MG63 (cell line): Measurements from ENCODE around the gene RPL22. TPM values are rescaled to one million over a fixed set of nuclear protein-coding genes. Genes with fewer than 3 reads are reported as not detected.
A peak's percentile ranks its signal among the peaks of the same experiment; 100 is the strongest.

Experiments
- DNase-seq: peaks from one replicate; pipeline ENCODE4 v3.0.0-alpha.2; 2020
- H3K27me3 ChIP-seq: fragments of 250-450 bp; sonication (Bioruptor Pico); 2 replicates; pipeline ENCODE4 v1.5.1; 2020; ENCODE audit warnings: mild to moderate bottlenecking, moderate library complexity
- H3K36me3 ChIP-seq: fragments of 250-450 bp; sonication (Bioruptor Pico); 2 replicates; pipeline ENCODE4 v1.5.1; 2020; ENCODE audit warnings: mild to moderate bottlenecking, moderate library complexity
- H3K4me3 ChIP-seq: fragments of 250-450 bp; sonication (Bioruptor Pico); 2 replicates; pipeline ENCODE4 v1.5.1; 2020; ENCODE audit warnings: mild to moderate bottlenecking, moderate library complexity
- H3K9me3 ChIP-seq: fragments of 250-450 bp; sonication (Bioruptor Pico); 2 replicates; pipeline ENCODE4 v1.5.1; 2020; ENCODE audit warnings: mild to moderate bottlenecking, moderate library complexity
- total RNA-seq: library from RNA; depleted of rRNA; stranded (reverse); fragments of >200 nt; shearing (Covaris generic); gene quantifications from 2 replicates; pipeline ENCODE4 v1.2.3, GENCODE V29; 2014; ENCODE audit warnings: low replicate concordance

Gene RPL22
- total RNA-seq, 1 experiment from 2014 or later, result 264 TPM

GRCh38 chr1:6209661-6210580 lies 10.5 kb upstream of the RPL22 start:
- no peaks in the 10 kb centered on the region for H3K9me3 ChIP-seq
- no peaks in the 10 kb centered on the region for H3K27me3 ChIP-seq
- peaks cover 30% of the 10 kb centered on the region for H3K36me3 ChIP-seq
- peak overlapping the region; percentile 76 for H3K4me3 ChIP-seq
- DNase-seq, result peak; percentile 37

GRCh38 chr1:6208723-6209660 lies 9.6 kb upstream of the RPL22 start:
- Histone ChIP-seq H3K9me3 (no peaks in the 10 kb centered on the region), H3K36me3 (peaks cover 31% of the 10 kb centered on the region), H3K4me3 (peak overlapping the region; percentile 76), H3K27me3 (no peaks in the 10 kb centered on the region)
- peak; percentile 80 for DNase-seq

GRCh38 chr1:6207921-6208320 lies 8.5 kb upstream of the RPL22 start:
- DNase-seq, result no peak
- Histone ChIP-seq H3K9me3 (no peaks in the 10 kb centered on the region), H3K4me3 (peak overlapping the region; percentile 76), H3K27me3 (no peaks in the 10 kb centered on the region), H3K36me3 (peaks cover 29% of the 10 kb centered on the region)

GRCh38 chr1:6207075-6207885 lies 7.9 kb upstream of the RPL22 start:
- no peak overlapping the region for H3K4me3 ChIP-seq
- H3K27me3 ChIP-seq, result no peaks in the 10 kb centered on the region
- H3K9me3 ChIP-seq, result no peaks in the 10 kb centered on the region
- no peak for DNase-seq
- peaks cover 25% of the 10 kb centered on the region for H3K36me3 ChIP-seq

GRCh38 chr1:6206520-6206855 lies 7.1 kb upstream of the RPL22 start:
- H3K9me3 ChIP-seq, result no peaks in the 10 kb centered on the region
- no peak for DNase-seq
- H3K27me3 ChIP-seq, result no peaks in the 10 kb centered on the region
- H3K36me3 ChIP-seq, result peaks cover 19% of the 10 kb centered on the region
- H3K4me3 ChIP-seq, result no peak overlapping the region

- H3K27me3 ChIP-seq, result no peaks in the 10 kb centered on the region
- H3K36me3 ChIP-seq, result peaks cover 14% of the 10 kb centered on the region
- DNase-seq, result no peak
- no peaks in the 10 kb centered on the region for H3K9me3 ChIP-seq
- no peak within 1 kb of the TSS for H3K4me3 ChIP-seq
Observed at GRCh38 chr1:6205849-6206519, 6.6 kb upstream of the RPL22 start, which contains the start of gene RNF207. TSS of gene RNF207 (plus strand) at chr1:6206119. CDS start at chr1:6206536, 417 bp downstream.

GRCh38 chr1:6202256-6202655 lies 2.9 kb upstream of the RPL22 start:
- Histone ChIP-seq H3K27me3 (no peaks in the 10 kb centered on the region), H3K36me3 (peaks cover 27% of the 10 kb centered on the region), H3K9me3 (no peaks in the 10 kb centered on the region), H3K4me3 (no peak overlapping the region)
- no peak for DNase-seq

- Histone ChIP-seq H3K36me3 (peaks cover 47% of the 10 kb centered on the region), H3K4me3 (peak overlapping the region; percentile 97), H3K9me3 (no peaks in the 10 kb centered on the region), H3K27me3 (no peaks in the 10 kb centered on the region)
- no peak for DNase-seq
Observed at GRCh38 chr1:6200188-6200809, 904 bp upstream of the RPL22 start.

GRCh38 chr1:6198646-6199297 lies 623 bp downstream of the RPL22 start:
- DNase-seq, result no peak
- Histone ChIP-seq H3K4me3 (peak overlapping the region; percentile 97), H3K27me3 (no peaks in the 10 kb centered on the region), H3K9me3 (no peaks in the 10 kb centered on the region), H3K36me3 (peaks cover 58% of the 10 kb centered on the region)

GRCh38 chr1:6197746-6198427 lies 1.5 kb downstream of the RPL22 start:
- DNase-seq, result no peak
- Histone ChIP-seq H3K27me3 (no peaks in the 10 kb centered on the region), H3K4me3 (peak overlapping the region; percentile 97), H3K9me3 (no peaks in the 10 kb centered on the region), H3K36me3 (peaks cover 64% of the 10 kb centered on the region)

GRCh38 chr1:6191968-6192367 lies 7.4 kb downstream of the RPL22 start:
- DNase-seq, result no peak
- peaks cover 89% of the 10 kb centered on the region for H3K36me3 ChIP-seq
- no peaks in the 10 kb centered on the region for H3K9me3 ChIP-seq
- no peaks in the 10 kb centered on the region for H3K27me3 ChIP-seq
- no peak overlapping the region for H3K4me3 ChIP-seq

GRCh38 chr1:6188466-6188865 lies 10.9 kb downstream of the RPL22 start:
- DNase-seq, result no peak
- H3K9me3 ChIP-seq, result no peaks in the 10 kb centered on the region
- peaks cover 82% of the 10 kb centered on the region for H3K36me3 ChIP-seq
- H3K27me3 ChIP-seq, result no peaks in the 10 kb centered on the region
- H3K4me3 ChIP-seq, result no peak overlapping the region

GRCh38 chr1:6185635-6186382 lies 13.6 kb downstream of the RPL22 start:
- Histone ChIP-seq H3K27me3 (no peaks in the 10 kb centered on the region), H3K4me3 (no peak overlapping the region), H3K9me3 (no peaks in the 10 kb centered on the region), H3K36me3 (peaks cover 61% of the 10 kb centered on the region)
- no peak for DNase-seq

GRCh38 chr1:6185151-6185550 lies 14.2 kb downstream of the RPL22 start:
- Histone ChIP-seq H3K9me3 (no peaks in the 10 kb centered on the region), H3K27me3 (no peaks in the 10 kb centered on the region), H3K36me3 (peaks cover 55% of the 10 kb centered on the region), H3K4me3 (no peak overlapping the region)
- DNase-seq, result no peak
